WTC11 (cell line): ENCODE data around the gene KCNN4. TPM values are rescaled to one million over a fixed set of nuclear protein-coding genes. Genes with fewer than 3 reads are reported as not detected.

ENCODE experiments used
- total RNA-seq: library from RNA; stranded (reverse); gene quantifications from 3 replicates; pipeline ENCODE4 v1.2.3, GENCODE V29; 2021

KCNN4 gene
- total RNA-seq, 1 experiment from 2014 or later = 0.98 TPM

Other genes with a start within 250 kb of the KCNN4 start
- gene ZNF575, start 247.8 kb downstream of the KCNN4 start, total RNA-seq = 0.13 to 0.25 TPM in 2 of 3 replicates, not detected in the other
- gene XRCC1, start 205.4 kb downstream of the KCNN4 start, total RNA-seq = 46.5 to 50.8 TPM (median 48.3 TPM) in 3 replicates
- 6.4 to 11.3 TPM (median 10.6 TPM) in 3 replicates for gene PINLYP, start 205.2 kb downstream of the KCNN4 start, total RNA-seq
- gene IRGQ, start 184.8 kb downstream of the KCNN4 start, total RNA-seq = 33.6 to 38.1 TPM (median 35.5 TPM) in 3 replicates
- 15.9 to 18.5 TPM (median 16.5 TPM) in 3 replicates for gene ZNF576, start 184.4 kb downstream of the KCNN4 start, total RNA-seq
- 0.34 to 0.44 TPM (median 0.42 TPM) in 3 replicates for gene SRRM5, start 168.9 kb downstream of the KCNN4 start, total RNA-seq
- 19.2 to 20.1 TPM (median 20.0 TPM) in 3 replicates for gene ZNF428, start 161.3 kb downstream of the KCNN4 start, total RNA-seq
- 12.2 to 13.3 TPM (median 12.4 TPM) in 3 replicates for gene CADM4, start 141.1 kb downstream of the KCNN4 start, total RNA-seq
- gene PLAUR, start 110.8 kb downstream of the KCNN4 start, total RNA-seq = 10.5 to 14.4 TPM (median 13.5 TPM) in 3 replicates
- gene IRGC, start 64.9 kb downstream of the KCNN4 start, total RNA-seq = not detected in 3 replicates
- 25.7 to 39.6 TPM (median 34.3 TPM) in 3 replicates for gene SMG9, start 26.0 kb downstream of the KCNN4 start, total RNA-seq
- 0.39 to 0.78 TPM (median 0.46 TPM) in 3 replicates for gene LYPD5, start 21.5 kb upstream of the KCNN4 start, total RNA-seq
- gene ZNF283, start 46.3 kb upstream of the KCNN4 start, total RNA-seq = 6.2 to 7.1 TPM (median 6.7 TPM) in 3 replicates
- gene ZNF404, start 103.0 kb upstream of the KCNN4 start, total RNA-seq = 3.0 to 5.1 TPM (median 3.2 TPM) in 3 replicates
- gene ZNF45, start 154.3 kb upstream of the KCNN4 start, total RNA-seq = 10.1 to 12.2 TPM (median 11.0 TPM) in 3 replicates
- gene ZNF221, start 170.3 kb upstream of the KCNN4 start, total RNA-seq = 7.0 to 7.6 TPM (median 7.2 TPM) in 3 replicates
- gene ZNF155, start 203.2 kb upstream of the KCNN4 start, total RNA-seq = 6.2 to 10.2 TPM (median 7.1 TPM) in 3 replicates
- gene ZNF230, start 222.0 kb upstream of the KCNN4 start, total RNA-seq = 2.2 to 4.0 TPM (median 3.5 TPM) in 3 replicates
- gene ZNF222, start 244.4 kb upstream of the KCNN4 start, total RNA-seq = 3.4 to 4.6 TPM (median 3.5 TPM) in 3 replicates